ENCODE data around the gene LRRC75A. TPM values are rescaled to one million over a fixed set of nuclear protein-coding genes. Genes with fewer than 3 reads are reported as not detected.
A peak's percentile ranks its signal among the peaks of the same experiment; 100 is the strongest.

Gene LRRC75A
- total RNA-seq, 1 experiment from 2014 or later: 15.8 TPM

DNA sequence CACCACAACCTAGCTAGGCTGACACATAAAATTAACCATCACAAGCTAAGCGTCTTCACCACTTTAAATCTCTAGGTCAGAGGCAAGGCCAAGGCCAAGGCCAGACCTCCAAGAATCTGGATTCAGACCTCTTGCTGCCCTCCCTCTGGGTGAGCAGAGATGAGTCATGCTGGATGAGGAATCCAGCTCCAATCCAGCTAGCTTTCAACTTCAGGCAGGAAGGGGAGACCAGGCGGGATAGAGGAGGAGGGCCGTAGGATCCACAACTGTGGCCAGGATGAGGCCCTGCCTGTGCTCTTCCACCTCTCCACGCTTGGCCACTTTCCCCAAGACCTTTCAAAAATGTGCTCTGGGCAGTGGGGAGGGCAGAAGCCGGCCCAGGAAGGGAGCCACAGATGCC lies 14.7 kb downstream of the LRRC75A start:
- TF ChIP-seq, protein P1, sequence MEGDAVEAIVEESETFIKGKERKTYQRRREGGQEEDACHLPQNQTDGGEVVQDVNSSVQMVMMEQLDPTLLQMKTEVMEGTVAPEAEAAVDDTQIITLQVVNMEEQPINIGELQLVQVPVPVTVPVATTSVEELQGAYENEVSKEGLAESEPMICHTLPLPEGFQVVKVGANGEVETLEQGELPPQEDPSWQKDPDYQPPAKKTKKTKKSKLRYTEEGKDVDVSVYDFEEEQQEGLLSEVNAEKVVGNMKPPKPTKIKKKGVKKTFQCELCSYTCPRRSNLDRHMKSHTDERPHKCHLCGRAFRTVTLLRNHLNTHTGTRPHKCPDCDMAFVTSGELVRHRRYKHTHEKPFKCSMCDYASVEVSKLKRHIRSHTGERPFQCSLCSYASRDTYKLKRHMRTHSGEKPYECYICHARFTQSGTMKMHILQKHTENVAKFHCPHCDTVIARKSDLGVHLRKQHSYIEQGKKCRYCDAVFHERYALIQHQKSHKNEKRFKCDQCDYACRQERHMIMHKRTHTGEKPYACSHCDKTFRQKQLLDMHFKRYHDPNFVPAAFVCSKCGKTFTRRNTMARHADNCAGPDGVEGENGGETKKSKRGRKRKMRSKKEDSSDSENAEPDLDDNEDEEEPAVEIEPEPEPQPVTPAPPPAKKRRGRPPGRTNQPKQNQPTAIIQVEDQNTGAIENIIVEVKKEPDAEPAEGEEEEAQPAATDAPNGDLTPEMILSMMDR (conservative IDR thresholded peaks at IDR 0.05): no peak
- no peak for TF ChIP-seq EZH2 (IDR thresholded peaks at IDR 0.05; ENCODE audit: low read depth)
- H3K79me2 ChIP-seq (ENCODE audit: low read depth): no peaks in the 10 kb centered on the region
- no peak overlapping the region for H3K4me3 ChIP-seq
- no peaks in the 10 kb centered on the region for H3F3A ChIP-seq (ENCODE audit: insufficient read depth, low read depth)
- H3K9me3 ChIP-seq (ENCODE audit: insufficient read depth, low read depth): no peaks in the 10 kb centered on the region
- POLR2A ChIA-PET (ENCODE audit: unreplicated experiment): interaction anchor here (0.6 to 1.2 kb wide), 4 partner anchors 39 to 818 kb away, joined by 3 to 9 read pairs (median 4); no protein-coding TSS in a partner anchor
- no peaks in the 10 kb centered on the region for H3K27me3 ChIP-seq (ENCODE audit: insufficient read depth, low read depth)
- no peaks in the 10 kb centered on the region for H3K4me1 ChIP-seq (replicated peaks; ENCODE audit: insufficient read depth)
- CTCF ChIA-PET: interaction anchor here (1.1 kb wide), 1 partner anchor 24 kb away, joined by 3 read pairs; no protein-coding TSS in a partner anchor
- H3K4me2 ChIP-seq: no peak overlapping the region
- intact Hi-C loops (cut with micrococcal nuclease; ENCODE audit: unreplicated experiment): no loop called here
- no peak overlapping the region for H3K27ac ChIP-seq
- no peak overlapping the region for H2AFZ ChIP-seq
- no peaks in the 10 kb centered on the region for H3K36me3 ChIP-seq (ENCODE audit: low read depth)
- BruUV-seq (replicated peaks): TSS peak; percentile 75
- no peaks in the 10 kb centered on the region for H4K20me1 ChIP-seq (ENCODE audit: insufficient read depth)
- no peaks in the 10 kb centered on the region for H3K9me2 ChIP-seq (ENCODE audit: insufficient read depth)
- DNase-seq: peak in 1 of 2 experiments; percentile 67

GRCh38 chr17:16475179-16475704 lies 16.8 kb downstream of the LRRC75A start:
- ChIA-PET CTCF (no interaction called here), POLR2A (ENCODE audit: unreplicated experiment) (interaction anchor here (0.5 kb wide), 1 partner anchor 30 kb away, joined by 3 read pairs; no protein-coding TSS in a partner anchor)
- H3K36me3 ChIP-seq (ENCODE audit: low read depth): no peaks in the 10 kb centered on the region
- no peak overlapping the region for H2AFZ ChIP-seq
- H3K9me3 ChIP-seq (ENCODE audit: insufficient read depth, low read depth): no peaks in the 10 kb centered on the region
- no peaks in the 10 kb centered on the region for H3K27me3 ChIP-seq (ENCODE audit: insufficient read depth, low read depth)
- no peaks in the 10 kb centered on the region for H4K20me1 ChIP-seq (ENCODE audit: insufficient read depth)
- H3F3A ChIP-seq (ENCODE audit: insufficient read depth, low read depth): no peaks in the 10 kb centered on the region
- TF ChIP-seq, protein P1 (conservative IDR thresholded peaks at IDR 0.05): no peak
- no peak for TF ChIP-seq EZH2 (IDR thresholded peaks at IDR 0.05; ENCODE audit: low read depth)
- no TSS peak for BruUV-seq (replicated peaks)
- no peak overlapping the region for H3K27ac ChIP-seq
- H3K79me2 ChIP-seq (ENCODE audit: low read depth): no peaks in the 10 kb centered on the region
- no peak overlapping the region for H3K4me3 ChIP-seq
- DNase-seq: no peak
- H3K4me1 ChIP-seq (replicated peaks; ENCODE audit: insufficient read depth): no peaks in the 10 kb centered on the region
- intact Hi-C loops (cut with micrococcal nuclease; ENCODE audit: unreplicated experiment): no loop called here
- H3K9me2 ChIP-seq (ENCODE audit: insufficient read depth): no peaks in the 10 kb centered on the region
- H3K4me2 ChIP-seq: no peak overlapping the region

GRCh38 chr17:16474012-16474725 lies 17.8 kb downstream of the LRRC75A start:
- H3K9me3 ChIP-seq (ENCODE audit: insufficient read depth, low read depth): no peaks in the 10 kb centered on the region
- H3K9me2 ChIP-seq (ENCODE audit: insufficient read depth): no peaks in the 10 kb centered on the region
- H3K4me2 ChIP-seq: no peak overlapping the region
- POLR2A ChIA-PET (ENCODE audit: unreplicated experiment): no interaction called here
- CTCF ChIA-PET: interaction anchor here (0.5 kb wide), 1 partner anchor 21 kb away, joined by 3 read pairs; no protein-coding TSS in a partner anchor
- no peaks in the 10 kb centered on the region for H3K4me1 ChIP-seq (replicated peaks; ENCODE audit: insufficient read depth)
- TF ChIP-seq EZH2 (IDR thresholded peaks at IDR 0.05; ENCODE audit: low read depth): no peak
- TF ChIP-seq, protein P1 (conservative IDR thresholded peaks at IDR 0.05): no peak
- intact Hi-C loops (cut with micrococcal nuclease; ENCODE audit: unreplicated experiment): no loop called here
- no TSS peak for BruUV-seq (replicated peaks)
- DNase-seq: no peak
- H3K36me3 ChIP-seq (ENCODE audit: low read depth): no peaks in the 10 kb centered on the region
- no peak overlapping the region for H3K4me3 ChIP-seq
- no peaks in the 10 kb centered on the region for H3F3A ChIP-seq (ENCODE audit: insufficient read depth, low read depth)
- H4K20me1 ChIP-seq (ENCODE audit: insufficient read depth): no peaks in the 10 kb centered on the region
- no peak overlapping the region for H2AFZ ChIP-seq
- H3K79me2 ChIP-seq (ENCODE audit: low read depth): no peaks in the 10 kb centered on the region
- H3K27me3 ChIP-seq (ENCODE audit: insufficient read depth, low read depth): no peaks in the 10 kb centered on the region
- no peak overlapping the region for H3K27ac ChIP-seq
